HG03196 (cell line): Measurements from ENCODE around the gene OTOF.
"Not testable (repeated sequence)": the region's sequence is repeated elsewhere in the genome, so short reads cannot be mapped to it uniquely, and the experiment has no call there.

Source experiments
- ATAC-seq: cut with Tn5 transposase; IDR thresholded peaks from one replicate; pipeline ENCODE4 v1.9.1; 2021; ENCODE audit not compliant: unreplicated experiment

The OTOF gene

DNA sequence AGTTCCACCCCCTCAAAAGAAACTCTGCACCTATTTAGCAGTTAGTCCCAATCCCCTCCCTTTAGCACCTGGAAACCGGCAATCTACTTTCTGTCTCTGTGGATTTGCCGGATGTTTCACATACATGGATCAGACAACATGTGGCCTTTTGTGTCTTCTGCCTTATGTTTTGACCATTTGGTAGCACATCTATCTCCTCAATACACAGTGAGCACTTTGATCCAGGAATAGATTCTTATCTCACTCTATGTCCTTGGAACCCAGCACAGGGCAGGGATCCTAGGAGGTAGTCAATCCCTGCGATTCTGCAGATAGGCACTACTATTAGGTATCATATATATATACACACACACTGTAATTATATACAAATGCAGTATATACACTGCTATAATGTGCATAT is 3.8 kb upstream of the OTOF start:
- no peak for ATAC-seq

DNA sequence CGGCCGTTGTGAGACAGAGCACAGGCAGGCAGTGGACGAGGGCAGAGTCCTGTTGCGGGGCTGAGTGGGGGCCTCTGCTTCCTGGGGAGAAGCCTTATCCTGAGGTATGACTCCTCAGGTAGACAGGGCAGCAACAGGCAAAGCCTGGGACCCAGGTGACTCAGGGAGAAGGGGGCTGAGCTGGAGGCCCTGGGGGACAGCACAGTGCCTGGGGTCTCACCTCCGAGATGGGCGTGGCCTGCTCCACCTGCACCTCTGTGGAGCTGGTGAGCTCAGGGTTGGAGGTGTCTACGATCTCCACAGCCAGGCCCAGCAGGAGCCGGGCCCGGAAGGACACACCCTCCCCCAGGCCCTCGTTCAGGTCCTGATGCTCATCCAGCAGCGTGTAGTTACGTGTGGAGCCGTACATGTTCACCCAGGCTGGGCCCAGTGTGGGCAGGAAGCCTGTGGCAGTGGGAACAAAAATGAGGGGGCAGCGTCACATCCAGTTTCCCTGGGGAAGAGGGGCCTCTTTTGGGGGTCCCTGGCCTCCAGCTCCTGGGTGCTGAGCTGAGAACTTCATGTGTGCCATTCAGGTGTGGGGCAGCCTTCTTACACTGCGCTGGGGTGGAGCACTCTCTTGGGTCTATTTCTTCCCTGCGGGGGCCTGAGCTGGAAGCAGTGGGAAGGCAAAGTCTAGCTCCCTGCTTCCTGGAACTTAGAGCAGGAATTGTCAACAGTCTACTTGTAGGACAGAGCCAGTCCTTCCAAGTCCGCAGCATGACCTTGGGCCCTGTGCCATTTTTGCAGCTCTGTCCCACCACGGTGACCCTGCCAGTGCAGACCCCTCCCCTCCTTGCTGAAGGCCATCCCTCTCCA is 2.9 kb upstream of the OTOF start:
- ATAC-seq, result no peak

DNA sequence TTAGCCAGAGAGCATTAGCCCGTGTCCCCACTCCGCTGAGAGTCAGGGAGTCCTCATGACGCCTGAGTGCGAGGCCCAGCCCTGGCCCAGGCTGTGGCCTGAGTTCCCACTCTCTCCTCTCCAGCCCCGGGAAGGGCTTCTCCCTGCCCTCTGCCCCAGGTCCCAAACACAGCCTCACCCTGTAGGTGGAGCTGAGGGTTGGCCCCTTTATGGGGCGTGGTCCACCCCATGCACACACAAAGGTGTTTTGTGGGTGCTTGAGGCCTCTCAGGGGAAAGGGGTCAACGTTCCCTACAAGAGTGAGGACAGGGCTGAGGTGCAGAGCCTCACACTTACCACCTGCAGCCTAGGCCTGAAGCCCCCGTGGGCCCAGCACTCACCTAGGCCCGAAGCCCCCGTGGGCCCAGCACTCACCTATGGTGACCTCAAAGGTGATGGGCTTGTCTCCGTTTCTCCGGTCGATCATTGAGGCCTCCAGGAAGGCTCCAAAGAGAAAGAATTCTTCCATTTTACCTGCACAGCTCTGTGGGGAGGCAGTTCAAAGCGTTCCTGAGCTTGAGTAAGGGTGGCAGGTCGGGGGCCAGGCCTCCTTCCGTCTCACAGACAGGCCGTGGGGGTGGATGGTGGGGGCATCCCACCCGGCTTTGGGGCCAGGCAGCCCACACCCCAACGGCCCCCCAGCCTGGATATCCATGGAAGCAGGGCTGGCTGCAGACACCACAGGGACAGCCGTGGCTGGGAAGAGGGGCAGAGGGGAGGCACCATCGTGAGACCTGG is 2.1 kb upstream of the OTOF start:
- ATAC-seq, result no peak

DNA sequence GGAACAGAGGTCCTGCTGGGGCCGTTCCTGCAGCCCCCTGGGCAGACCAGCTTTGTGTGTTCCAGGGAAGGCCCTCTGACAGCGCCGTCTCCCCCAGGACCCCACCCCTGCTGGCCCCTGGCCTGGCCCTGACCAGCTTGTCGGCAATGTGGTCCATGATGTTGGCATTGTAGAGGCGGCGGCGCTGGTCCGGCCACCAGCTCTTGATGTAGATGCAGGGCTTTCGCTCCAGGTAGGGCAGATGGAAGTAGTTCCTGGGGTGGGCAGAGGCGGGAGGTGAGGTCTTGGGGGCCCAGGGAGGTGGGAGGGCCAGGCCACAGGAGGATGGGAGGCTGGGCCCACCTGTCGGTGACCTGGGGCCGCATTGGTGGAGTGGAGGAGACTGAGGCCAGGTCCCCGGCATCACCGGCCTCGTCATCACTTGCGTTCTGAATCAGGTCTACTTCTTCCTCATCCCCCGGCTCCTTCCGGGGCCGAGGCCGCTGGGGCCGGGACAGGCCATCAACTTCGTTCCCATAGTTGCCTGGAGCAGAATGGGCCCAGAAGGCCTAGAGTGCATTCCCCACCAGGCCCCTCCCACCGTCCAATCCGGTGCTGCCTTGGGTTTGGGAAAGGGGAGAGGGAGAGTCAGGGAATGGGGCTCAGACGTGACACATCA is 1.3 kb upstream of the OTOF start:
- ATAC-seq, result no peak

DNA sequence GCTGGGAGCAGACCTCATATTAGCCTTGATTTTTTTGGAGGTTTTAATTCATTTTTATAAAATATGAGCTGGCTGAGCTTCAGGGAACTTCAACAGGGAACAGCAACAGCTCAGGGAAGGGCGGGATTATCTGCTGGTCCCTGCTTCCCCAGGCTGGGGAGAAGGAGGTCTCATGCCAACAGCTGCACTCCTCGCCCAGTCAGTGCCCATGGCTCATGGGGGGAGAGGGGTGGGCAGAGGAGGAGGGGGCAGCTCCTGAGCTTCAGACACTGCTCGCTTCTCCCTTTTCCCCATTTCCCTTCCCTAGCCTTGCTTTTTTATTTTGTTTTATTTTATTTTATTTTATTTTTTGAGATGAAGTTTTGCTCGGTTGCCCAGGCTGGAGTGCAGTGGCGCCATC is 442 bp upstream of the OTOF start:
- no peak for ATAC-seq

DNA sequence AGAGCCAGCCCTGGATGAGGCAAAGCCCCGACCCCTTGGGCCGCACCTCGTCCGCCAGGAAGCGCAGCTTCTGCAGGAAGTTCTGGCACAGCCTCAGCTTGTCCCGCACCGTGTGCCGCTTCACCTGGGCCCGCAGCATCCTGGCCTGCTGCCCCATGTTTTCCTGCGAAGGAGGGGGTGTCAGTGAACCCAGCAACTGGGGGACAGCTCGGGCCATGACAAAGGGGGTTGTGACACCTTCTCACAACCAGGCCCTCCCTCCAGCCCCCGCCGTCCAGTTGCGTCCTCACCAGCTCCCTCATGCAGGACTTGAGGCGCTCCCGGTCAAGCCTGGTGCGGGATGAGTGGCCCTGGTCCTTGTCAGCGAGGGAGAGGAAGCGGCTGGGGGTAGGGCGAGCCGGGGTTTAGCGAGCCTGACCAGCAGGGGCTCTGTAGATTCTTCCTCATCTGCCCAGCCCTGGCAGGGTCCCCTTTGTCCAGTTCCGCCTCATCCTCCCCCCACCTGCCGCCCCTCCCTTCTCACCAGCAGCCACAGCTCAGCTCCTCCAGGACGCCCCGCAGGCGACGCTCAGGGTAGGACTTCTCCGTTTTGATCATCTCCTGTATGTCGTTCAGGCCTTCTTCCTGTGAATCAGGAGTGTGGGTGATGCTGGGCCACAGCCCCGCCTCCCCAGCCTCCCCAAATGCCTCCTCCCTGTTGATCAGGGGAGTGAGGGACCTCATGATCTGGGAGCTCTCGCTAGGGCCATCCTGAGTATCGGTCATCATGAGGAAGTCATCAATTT is 606 bp downstream of the OTOF start:
- no peak for ATAC-seq

DNA sequence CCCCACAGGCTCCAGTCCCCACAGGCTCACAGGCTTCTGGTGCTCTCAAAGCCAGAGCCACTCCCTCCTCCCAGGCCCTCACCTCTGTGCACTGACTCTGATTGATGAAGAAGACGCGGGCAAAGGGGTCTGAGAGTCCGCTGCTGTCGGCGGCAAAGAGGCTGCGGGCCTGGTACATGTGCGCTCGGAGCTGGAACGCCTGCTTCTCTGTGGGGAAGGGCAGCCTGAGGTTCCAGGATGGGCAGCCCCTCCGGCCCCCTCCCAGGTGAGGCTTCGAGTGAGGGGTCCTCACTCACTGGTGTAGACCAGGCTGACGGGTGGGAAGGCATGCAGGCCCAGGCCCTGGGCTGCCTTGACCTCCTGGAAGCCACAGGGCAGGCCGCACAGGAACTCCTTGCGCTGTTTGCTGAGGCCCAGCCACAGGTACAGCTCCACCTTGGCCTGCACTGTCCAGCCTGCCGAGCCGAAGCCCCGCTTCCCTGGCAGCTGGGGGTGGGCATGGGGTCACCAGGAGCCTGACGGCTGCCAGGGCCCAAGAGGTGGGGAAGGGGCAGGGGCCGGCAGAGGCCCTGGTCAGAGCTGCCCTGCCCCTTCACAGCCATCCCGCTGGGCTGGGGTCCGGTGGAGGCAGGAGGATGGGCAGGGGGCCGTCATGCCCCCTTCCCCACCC is 2.0 kb downstream of the OTOF start:
- ATAC-seq, result no peak

DNA sequence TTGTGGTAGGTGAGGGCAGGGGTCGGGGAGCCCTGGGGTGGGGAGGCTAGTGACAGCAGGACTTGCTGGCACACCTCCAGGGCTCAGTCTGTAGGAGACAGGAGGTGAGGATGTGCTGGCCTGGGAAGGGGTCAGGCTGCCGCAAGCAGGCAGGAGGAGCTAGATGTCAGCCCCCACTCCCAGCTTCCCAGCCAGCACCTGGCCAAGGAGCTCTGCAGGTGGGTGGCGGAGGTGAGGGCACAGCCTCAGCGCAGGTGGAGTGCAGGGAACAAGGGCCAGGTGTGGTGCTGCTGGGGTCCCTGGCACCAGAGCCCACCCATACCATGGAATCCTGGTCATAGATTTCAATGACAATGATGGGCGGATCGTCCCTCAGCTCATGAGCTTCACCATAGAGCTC is 2.9 kb downstream of the OTOF start:
- ATAC-seq, result no peak

DNA sequence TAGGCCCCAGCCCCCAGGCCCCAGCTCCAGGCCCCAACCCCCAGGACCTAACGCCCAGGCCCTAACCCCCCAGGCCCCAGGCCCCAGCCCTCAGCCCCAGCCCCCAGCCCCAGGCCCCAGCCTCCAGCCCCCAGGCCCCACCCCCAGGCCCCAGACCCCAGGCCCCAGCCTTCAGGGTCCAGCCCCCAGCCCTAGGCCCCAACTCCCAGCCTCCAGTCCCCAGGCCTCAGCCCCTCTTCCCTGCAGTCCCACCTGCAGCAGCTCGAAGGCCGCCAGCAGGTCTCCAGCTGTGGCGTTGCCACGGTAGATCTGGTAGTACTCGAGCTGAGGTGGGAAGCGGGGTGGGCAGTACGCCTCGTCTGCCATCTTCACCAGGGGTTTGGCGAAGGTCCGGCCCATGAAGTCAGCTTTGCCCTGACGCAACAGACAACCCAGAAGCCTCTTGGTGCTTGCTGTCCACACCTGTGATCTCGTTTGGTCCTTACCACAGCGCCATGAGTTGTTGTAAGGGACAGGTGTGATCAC is 3.6 kb downstream of the OTOF start:
- ATAC-seq, result no peak

DNA sequence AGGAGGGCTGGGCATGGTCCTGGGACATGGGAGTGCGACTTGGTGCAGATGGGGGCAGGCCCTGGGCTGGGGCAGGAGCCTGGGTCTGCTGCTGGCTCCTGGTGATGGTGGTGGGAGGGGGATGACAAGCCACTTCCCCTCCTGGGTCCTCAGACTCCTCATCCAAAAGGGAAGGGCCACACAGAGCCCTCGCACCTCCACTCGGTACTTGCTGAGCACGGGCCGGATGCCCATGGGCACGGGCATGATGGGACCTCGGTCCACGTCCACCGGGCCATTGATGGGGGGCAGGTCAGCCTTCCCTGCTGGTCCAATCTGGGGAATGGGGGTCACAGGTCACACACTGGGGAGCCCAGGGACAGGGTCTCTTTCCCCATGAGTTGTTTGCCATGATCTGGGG is 4.1 kb downstream of the OTOF start:
- no peak for ATAC-seq

DNA sequence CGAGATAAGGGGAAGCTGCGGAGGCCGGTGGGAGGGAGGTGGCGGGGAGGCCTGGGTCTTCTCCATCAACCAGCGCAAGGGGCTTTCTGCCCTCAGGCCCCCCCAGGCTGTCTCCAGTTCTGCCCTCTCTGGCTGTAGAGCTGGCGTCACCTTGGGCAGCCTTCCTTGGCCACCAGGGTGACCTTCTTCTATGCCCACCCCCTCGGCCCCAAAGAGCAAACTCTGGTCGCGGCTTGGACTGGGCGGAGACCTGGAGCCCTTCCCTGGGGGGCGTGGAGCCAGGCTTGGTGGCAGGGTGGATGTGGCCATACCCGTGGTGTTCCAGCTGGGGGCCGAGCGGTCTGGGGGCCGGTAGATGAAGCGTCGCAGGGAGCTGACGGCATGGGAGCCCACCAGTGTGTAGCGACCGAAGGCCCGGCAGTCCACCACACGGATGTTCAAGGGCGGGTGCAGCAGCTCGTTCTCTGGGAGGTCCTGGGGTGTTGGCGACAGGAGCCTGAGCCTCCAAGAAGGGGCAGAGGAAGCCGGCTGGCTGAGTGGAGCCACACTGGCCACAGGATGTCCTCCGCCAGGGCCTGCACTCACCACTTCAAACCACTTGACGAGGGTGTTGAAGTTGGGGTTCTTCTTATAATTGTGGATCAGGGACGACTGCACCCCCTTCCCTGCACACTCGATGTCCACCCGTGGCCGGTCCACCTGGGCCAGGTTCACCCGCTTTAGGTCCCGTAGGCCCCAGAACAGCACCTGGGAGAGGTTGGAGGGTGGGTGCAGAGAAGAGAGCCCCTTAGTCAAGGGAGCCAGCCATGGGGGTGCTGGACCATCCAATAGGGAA is 4.9 kb downstream of the OTOF start:
- ATAC-seq, result no peak

DNA sequence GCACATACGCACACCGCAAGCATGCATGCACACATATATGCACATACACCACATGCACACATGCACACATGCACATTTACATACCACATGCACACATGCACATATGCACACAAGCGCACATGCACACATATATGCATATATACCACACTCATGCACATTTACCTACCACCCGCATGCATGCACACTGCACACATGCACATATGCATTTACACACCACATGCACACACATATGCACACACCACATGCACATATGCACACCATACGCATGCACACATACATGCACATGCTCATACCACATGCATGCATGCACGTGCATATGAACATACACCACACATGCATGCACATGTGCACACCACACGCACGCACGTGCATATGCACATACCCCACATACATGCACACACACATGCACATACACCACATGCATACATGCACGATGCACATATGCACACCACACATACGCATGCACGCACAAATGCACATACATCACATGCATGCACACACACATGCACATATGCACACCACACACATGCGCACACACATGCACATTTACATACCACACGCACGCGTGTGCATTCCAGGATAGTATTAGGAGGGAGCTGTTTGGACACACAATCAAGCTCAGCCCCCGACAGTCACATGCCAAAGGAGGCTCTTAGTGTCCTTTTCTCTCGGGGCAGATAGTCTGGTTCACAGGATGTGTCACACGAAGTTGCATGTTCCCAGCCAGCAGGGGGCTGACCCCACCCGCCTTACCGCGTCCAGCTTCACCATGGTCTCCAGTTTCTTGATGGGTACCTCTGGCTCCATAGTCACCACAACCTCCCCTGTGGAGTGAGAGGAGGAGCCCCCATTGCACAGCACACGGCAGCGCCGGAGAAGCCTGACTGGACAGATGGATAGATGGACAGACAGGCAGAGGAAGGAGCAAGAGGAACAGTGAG is 5.9 kb downstream of the OTOF start:
- no peak for ATAC-seq

DNA sequence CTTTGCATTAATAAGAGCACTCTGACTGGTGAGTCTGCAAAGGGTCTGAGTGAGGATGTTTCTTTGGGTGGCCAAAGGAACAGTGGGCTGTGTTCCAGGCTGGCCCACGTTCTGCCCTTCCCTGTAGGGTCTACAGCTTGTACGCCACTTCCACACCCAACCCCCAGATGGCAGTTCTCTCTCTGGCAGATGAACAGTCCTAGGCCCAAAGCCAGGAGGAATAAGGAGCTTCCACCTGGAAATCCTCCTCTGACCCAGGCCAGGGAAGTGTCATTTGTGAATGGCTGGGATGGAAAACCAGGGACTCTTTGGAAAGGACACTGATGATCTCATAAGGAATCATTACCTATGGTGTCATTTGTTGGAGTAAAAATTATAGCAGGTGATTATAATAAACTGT is 6.6 kb downstream of the OTOF start:
- no peak for ATAC-seq

DNA sequence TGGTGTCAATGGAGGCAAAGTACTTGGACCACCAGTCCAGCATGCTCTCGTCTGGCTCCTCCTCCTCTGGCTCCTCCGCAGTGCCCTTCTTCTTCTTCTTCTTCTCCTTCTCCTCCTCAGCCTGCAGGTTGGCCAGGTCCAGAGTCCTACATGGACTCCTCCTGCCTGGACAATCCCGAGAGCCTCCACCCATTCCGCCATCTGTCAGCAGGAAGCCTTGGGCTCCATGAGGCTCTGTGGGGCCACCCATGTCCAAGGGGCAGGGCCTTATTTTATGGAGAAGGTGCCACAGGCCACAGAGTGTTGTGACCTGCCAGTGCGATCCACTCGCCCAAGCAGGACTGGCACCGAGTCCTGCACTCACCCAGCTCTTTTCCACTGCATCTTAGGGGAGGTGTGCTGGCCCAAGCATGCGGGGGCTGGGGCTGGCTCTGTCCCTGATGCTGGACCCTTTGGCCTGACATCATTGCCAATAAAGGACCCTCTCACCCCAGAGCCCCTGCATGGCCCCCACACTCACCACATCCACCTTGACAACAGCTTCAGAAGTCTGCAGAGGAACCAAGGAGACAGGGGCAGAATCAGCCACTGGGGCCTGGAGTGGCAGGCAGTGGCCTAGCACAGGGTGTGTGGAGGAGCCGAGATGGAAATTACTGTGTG is 7.2 kb downstream of the OTOF start:
- no peak for ATAC-seq

DNA sequence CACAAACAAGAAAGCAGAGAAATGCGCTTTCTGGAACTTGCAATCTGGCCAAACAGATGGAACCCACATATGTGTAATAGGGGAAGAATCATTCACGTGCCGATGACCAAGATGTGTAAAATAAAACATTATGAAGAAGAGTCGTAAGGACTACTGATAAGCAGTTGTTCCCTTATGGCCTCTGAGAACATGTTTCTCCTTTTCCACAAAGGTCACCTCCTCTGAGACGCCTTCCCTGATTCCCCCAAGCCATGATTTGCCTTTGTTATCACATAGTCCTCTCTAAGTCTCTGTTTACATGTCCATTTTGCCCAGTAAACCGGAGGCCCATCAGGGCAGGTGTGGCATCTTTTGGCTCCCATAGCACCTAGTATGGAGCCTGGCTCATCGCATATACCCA is 8.0 kb downstream of the OTOF start:
- no peak for ATAC-seq

DNA sequence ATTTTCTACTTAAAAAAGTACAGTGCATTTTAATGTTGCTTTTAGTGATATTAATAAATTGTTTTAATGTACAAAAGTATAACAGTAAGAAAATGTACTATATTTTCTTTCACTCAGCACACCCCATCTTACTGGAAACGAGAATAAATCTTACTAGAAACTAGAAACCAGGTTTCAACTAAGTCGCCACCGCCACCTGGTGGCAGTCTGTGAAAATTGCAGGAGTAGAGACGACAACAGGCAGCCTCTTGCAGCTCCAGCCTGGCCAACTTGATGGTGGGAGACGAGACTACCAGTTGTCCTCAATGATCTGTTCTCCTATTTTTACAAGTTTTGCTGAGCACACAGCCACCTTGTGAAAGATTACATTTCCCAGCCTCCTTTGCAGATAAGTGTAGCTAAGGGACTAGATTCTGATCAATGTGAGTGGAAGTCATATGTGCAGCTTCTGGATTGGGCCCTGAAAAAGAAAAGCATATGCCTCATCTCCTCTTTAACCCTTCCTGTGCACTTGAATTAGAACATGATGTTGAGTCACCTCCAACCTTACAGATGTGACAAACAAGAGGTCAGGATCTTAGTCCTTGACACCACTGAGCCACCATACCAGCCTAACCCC is 8.7 kb downstream of the OTOF start:
- no peak for ATAC-seq

DNA sequence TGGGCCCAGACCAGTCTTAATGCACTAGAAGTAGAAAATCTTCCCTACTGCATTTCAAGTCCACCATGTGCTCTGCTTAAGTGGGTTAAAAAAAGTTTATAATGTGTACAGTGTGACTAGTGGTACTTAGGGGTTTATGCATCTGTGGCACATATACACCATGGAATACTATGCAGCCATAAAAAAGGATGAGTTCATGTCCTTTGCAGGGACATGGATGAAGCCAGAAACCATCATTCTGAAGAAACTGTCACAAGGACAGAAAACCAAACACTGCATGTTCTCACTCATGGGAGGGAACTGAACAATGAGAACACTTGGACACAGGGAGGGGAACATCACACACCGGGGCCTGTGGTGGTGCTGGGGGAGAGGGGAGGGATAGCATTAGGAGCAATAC is 9.4 kb downstream of the OTOF start:
- ATAC-seq, result not testable (repeated sequence)
